NCI-H526 (cell line): ENCODE results near the gene TEX261.
A peak's percentile ranks its signal among the peaks of the same experiment; 100 is the strongest.

ENCODE experiments used
- DNase-seq, 2 experiments: peaks; one replicate each; lab custom pipeline; 2025; lab: John Stamatoyannopoulos, UW

Gene TEX261

DNA sequence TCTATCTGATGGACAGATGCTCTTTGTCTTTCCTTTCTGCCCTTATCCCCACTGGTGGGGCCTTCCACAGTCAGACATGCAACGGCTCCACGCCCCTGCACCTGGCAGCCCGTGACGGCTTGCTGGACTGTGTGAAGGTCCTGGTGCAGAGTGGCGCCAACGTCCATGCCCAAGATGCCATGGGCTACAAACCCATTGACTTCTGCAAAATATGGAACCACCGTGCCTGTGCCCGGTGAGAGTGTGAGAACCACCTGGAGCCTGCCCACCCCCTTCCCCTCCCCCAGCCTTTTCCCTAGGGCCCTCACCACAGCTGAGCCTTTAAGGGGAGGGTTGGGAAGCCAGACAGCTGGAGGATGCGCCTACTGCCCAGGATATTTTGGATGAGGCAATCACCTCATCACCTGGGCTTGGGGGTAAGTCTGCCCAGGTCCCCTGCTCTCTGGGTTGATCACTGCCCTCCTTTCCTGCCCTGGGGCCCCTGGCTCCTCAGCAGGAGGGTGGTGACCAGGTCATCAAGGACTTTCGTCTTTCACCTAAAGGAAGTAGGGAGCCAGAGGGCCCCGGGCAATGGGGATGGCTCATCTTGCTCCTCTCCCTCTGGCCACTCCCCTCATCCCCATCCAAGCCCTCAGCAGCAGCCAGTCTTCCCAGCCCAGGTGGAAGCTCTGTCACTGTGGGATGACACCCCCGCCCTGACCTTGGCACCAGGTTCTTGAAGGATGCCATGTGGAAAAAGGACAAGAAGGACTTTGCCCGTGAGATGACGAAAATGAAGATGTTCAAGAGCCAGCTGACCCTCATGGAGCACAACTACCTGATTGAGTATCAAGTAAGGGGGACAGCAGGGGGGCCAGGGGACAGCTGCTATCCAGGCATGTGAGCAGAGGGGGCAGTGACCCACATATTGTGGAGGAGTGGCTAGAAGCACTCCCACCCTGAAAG lies 12.5 kb downstream of the TEX261 start:
- DNase-seq: no peak

DNA sequence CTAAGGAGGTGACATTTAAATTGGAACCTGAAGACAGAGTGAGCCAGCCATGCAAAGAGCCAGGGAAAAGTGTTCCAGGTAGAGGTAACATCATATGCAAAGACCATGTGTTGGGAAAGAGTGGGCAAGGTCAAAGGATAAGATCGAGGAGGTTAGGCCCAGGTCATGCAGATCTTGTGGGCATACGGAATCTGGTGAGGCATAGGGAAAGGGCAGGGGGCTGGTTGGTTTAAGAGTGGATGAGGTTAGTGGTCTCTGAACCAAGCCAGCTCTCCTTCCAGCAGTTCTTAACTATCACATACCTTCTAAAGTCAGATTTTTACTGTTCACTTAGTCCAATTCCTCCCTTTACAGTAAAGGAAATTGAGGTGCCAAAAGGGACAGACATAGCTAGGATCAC lies 13.3 kb downstream of the TEX261 start:
- DNase-seq: no peak

DNA sequence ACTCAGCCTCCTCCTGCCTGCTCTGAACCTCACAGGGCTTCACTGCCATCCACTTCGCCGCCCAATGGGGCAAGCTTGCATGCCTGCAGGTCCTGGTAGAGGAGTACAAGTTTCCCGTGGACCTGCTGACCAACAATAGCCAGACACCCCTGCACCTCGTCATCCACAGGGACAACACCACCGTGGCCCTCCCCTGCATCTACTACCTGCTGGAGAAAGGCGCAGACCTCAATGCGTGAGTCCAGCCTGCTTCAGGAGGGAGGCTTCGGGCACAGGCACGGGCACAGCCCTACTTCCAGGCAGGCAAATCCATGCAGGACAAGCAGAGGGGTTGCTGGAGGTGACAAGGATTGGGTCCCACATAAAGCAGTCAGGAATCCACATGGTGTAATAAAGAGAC lies 15.0 kb downstream of the TEX261 start:
- DNase-seq: no peak

DNA sequence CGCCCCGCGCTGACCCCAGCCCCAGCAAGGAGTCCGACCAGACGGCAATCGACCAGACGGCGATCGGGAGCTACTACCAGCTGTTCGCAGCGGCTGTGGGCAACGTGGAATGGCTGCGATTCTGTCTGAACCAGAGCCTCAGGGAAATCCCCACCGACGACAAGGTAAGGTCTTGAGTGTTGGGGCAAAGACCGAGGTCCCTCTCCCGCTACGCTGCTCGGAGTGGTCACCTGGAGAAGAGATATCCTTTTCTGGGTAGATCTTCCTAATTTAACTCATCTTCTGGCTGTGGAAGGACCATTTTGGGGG lies 15.5 kb downstream of the TEX261 start:
- DNase-seq: no peak

DNA sequence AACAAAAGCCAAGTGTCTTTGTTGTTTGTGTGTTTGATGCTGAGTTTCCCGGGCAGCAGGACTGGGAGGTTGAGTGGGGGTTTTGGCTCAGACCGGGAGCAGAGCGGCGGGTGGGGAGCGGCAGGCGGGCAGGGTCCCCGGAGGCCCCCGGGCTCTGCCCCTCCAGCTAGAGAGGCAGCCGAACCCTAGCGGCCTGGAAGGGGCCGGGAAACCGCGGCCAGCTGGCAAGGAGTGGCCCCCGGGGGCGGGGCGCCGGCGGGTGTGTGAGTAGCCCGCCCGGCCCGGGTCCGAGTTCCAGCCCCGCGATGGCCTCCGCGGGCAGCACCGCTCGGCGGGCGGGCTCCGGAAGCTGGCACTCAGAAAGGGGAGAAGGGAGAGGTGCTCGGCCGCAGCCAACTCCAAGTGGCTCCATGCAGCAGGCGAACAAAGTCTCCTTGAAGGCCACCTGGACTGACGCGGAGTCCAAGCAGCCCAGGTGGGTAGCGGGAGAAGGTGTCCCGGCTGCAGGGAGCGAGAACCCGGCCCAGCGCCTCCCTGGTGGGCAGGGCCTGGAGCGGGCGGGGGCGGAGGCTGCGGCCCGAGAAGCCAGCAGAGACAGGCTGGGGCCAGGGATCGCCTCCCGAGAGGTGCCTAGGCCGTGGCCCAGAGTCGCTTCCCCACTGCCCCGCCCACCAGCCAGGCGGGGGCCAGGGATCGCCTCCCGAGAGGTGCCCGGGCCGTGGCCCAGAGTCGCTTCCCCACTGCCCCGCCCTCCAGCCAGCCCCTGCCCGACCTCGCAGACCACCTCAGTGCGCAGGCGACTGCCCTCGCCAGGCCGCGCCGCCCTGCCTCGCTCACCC lies 16.1 kb downstream of the TEX261 start, which contains the start of gene ANKRD53:
Gene ANKRD53 (plus strand): TSS at position 290 of the 839 bp plus-strand sequence. CDS start 16 bp downstream, at position 306.
- DNase-seq: peak in 1 of 2 experiments; percentile 66

DNA sequence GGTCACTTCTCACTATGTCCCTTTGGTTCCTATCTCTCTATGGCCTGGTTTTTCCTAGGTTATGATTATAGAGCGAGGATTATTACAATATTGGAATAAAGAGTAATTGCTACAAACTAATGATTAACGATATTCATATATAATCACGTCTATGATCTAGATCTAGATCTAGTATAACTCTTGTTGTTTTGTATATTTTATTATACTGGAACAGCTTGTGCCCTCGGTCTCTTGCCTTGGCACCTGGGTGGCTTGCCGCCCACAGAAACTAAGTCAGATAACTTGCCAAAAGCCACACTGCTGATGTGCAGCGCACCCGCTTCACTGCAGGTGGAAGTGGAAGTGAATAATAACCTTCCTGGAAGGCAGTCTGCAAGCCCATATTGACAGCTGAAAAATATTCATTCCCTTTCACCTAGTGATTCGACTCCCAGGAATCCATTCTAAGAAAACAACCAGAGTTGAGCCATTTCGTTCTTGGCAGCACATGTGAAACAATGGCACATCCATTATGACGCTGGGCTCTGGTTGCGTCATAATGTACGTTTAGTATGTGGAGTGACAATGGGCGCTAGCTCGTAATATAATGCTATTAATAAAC lies 17.0 kb downstream of the TEX261 start:
- DNase-seq: no peak

DNA sequence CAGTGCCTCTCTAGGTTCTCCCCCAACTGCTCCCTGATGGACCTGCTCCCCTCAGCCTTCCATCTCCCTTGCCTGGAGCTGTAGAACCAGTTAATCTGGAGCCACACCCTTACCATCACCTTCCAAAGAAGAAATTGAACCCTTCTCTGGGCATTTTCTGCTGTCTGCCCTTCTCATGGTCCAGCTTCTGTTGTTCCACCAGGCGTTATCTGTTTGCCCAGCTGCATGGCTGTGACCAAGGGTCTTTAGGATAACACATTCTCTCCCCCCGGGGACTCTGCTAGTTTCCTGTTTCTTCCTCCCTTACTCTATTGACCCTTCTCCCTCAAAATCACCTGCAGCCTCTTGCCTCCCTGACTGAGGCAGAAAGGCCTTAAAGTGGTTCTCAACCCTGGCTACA lies 19.4 kb downstream of the TEX261 start:
- no peak for DNase-seq

DNA sequence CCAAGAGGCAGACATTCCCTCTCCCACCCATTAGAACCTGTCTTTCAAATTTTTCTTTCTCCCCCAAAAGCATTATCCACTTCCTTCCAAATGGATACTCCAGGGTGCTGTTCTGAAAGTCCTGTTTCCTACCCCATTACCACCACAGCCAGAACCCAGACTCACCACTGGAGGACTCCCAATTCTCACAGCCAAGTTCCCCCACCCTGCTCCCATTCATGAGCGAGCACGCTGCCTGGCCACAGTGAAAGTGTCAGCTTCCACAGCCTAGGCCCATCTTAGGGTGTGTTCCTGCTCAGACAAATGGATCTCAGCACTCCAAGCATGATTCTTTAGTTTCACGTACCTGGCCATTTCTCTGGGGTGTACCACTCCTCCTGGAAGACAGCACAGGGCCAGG lies 20.1 kb downstream of the TEX261 start:
- no peak for DNase-seq

DNA sequence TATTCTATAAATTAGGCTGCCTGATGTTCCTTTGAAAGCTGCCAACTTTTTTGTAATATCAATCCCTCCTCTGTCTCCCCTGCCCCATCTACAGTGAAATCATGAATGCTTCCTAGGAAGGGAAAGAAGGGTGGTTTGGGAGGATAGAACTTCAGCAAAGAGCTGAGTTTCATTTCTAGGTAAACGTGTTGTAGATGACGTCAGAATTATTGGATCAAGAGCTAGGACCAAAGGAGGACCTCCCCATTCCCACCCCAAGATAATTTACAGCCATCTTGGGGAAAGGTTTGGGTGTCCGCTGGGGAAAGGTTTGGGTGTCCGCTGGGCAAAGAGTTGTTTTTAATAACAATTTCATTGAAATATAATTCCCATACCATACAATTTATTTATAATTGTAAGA lies 27.5 kb downstream of the TEX261 start:
- no peak for DNase-seq

DNA sequence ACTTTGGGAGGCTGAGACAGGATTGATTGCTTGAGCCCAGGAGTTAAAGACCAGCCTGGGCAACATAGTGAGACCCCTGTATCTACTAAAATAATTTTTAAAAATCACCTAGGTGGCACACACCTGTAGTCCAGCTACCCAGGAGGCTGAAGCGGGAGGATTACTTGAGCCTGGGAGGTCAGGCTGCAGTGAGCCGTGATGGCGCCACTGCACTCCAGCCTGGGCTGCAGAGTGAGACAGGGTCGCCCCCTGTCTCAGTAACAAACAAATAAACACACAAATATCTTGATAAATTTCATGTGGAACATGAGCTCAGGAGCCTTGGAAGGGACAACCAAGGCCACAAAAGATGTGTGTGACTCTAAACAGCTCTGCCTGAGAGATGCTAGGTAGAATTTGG lies 28.0 kb downstream of the TEX261 start:
- DNase-seq: no peak

DNA sequence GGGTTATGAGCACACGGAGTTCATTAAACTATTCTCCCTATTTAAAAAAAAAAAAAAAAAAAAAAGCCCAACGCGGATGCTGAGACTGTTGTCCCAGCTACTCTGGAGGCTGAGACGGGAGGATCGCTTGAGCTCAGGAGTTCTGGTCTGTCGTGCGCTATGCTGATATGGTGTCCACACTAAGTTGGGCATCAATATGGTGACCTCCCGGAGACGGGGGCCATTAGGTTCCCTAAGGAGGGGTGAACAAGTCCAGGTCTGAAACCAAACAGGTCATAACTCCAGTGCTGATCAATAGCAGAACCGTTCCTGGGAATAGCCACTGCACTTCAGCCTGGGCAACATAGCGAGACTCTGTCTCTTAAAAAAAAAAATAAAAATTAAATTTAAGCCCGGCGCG lies 29.2 kb downstream of the TEX261 start:
- DNase-seq: no peak

DNA sequence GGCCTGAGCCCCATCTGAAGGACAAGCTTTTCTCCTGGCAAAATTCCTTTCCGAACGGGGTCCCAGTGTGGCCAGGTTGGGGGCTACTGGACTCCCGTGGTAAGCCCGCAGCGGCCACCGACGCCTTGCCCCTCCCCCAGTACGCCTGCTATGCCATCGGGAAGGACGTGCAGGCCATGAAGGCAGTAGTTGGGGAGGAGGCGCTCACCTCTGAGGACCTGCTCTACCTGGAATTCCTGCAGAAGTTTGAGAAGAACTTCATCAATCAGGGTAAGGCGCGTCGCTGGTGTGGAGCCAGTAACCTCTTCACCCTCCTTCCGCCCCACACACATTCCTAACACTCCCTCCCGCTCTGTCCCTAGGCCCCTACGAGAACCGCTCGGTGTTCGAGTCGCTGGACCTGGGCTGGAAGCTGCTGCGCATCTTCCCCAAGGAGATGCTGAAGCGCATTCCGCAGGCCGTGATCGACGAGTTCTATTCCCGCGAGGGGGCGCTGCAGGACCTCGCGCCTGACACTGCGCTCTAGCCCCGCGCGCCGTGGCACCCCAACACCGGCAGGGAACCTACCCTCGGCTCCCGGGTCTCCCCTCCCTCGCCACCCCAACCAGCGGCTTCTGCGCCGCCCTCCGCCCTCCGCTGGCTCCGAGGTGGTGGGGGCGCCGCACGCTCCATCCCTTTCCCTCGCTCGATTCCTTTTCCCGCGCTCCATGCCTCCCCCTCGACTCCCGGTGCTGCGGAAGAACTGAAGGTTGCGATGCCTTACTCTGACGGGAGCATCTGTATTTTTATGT lies 29.9 kb downstream of the TEX261 start:
- no peak for DNase-seq

DNA sequence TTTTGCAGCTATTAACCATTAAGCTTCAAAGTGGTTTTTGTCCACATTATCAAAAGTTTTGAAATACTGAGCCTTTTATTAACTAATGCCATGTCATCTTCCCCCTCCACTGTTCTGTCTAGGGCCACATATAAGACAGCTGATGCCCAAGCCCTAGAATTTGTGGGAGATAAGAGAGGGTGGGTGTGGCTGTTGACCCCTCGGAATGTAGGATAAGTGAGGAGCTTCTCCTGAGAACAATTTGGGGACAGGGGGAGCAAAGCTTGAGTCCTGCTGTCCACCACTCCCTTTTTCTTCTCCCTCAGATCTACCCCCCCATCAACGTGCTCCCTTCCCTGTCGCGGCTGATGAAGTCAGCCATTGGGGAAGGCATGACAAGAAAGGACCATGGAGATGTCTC lies 30.5 kb downstream of the TEX261 start:
- DNase-seq: no peak

DNA sequence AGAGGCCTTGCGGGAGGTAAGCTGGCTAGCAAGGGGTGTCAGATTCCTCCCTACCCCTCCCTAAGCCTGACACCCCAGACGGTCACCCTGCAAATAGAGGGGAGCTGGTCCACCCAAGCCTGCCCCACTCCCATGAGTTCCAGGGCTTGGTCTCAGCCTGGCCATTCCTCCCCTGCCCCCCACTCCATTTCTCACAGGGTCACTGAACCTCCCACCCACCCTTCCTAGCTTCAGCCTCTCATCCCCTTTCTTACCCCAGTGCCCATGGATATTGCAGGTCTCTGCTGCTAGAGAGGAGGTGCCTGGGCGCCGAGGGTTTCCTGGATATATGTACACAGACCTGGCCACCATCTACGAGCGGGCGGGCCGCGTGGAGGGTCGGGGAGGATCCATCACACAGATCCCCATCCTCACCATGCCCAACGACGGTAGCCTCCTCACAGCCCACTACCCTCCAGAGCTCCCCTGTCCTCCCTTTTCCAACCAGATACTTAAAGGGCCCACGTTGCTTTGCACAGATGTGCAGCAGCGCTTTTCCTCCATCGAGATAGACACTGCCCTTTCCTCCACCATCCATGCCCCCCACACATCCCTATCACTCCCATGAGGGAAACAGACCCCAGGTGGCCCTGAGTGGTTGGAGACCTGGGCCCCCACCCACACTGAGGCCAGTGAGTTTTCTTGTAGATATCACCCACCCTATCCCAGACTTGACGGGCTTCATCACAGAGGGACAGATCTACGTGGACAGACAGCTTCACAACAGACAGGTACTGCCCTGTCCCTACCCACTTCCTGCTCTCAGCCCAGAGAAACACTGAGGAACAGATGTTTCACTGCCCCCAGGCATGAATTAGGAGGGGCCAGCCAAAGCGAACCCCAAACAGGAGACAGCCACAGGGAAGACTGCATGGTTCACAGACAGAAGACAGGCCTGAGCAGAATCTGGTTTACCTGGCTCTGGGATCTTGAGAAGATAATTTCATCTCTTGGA lies 31.5 kb downstream of the TEX261 start:
- no peak for DNase-seq

DNA sequence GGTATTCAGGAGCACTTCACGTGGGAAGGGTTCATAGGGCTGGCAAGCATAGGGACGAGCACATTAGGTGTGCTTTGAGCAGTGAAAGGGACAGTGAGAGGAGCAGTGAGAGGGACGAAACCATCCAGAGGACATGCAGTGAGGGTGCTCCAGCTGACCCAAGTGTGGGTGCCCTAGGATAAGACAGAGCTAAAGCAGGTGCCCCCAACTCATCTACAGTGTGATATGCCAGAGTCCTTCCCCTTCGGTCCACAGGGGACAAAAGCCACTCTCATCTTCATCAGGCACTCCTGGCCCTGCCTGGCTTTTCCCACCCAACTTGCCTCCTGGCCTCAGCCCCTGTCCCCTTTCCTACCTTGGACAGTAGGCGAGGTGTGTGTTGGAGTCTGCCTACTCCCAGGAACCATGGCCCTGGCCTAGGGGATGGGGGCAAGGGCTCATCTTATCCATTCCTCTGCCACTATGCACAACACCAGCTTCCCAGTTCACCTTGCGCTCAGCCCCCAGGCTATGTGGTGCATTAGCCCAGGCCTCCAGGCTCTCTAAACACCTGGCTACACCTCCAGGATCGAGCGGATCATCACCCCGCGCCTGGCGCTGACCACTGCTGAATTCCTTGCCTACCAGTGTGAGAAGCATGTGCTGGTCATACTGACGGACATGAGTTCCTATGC lies 32.3 kb downstream of the TEX261 start:
- DNase-seq: no peak

DNA sequence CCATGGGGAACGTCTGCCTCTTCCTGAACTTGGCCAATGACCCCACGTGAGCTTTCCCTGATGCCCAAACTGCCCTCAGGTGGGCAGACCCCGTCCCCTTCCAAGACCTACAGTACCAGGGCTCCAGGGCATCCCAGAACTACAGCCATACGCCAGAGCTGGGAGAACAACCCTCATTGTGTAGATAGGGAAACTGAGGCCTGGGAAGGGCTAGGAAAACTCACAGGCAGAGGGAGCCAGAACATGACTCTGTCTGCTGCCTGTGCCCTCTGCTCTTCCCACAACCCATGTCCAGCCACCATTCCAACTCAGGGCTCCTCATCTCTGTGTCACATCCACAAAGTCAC lies 33.1 kb downstream of the TEX261 start:
- no peak for DNase-seq

DNA sequence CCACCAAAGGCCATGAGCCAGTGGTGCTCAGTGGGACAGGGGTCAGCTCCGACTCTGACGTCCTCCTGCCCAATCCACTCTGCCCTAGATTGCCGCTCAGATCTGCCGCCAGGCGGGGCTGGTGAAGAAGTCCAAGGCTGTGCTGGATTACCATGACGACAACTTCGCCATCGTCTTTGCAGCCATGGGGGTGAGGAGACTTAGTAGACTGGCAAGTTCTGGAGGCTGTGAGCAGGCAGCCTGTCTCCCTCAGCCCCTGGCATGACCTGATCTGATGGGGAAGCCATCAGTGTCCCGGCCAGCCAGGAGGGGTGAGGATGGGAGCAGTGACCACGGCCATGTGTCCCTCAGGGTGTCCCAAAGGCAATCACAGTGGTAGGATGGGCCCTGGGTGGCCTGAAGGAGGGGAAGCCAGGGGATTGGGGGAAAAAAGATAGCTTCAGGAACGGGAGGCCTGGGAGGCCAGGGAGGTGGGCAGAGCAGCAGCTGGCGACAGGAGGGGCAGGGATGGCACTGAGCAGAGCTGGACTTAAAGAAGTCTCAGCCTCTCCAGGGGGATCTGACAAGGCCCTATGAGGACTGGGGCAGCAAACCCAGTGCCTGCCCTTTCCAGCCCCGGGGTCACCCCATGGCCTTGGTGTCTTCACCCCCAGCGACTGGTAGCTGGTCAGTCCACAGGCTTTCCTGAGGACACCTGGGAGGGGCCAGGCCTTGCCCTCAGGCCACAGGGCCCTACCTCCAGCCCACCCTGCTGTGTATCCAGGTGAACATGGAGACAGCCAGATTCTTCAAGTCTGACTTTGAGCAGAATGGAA lies 33.6 kb downstream of the TEX261 start:
- DNase-seq: no peak

DNA sequence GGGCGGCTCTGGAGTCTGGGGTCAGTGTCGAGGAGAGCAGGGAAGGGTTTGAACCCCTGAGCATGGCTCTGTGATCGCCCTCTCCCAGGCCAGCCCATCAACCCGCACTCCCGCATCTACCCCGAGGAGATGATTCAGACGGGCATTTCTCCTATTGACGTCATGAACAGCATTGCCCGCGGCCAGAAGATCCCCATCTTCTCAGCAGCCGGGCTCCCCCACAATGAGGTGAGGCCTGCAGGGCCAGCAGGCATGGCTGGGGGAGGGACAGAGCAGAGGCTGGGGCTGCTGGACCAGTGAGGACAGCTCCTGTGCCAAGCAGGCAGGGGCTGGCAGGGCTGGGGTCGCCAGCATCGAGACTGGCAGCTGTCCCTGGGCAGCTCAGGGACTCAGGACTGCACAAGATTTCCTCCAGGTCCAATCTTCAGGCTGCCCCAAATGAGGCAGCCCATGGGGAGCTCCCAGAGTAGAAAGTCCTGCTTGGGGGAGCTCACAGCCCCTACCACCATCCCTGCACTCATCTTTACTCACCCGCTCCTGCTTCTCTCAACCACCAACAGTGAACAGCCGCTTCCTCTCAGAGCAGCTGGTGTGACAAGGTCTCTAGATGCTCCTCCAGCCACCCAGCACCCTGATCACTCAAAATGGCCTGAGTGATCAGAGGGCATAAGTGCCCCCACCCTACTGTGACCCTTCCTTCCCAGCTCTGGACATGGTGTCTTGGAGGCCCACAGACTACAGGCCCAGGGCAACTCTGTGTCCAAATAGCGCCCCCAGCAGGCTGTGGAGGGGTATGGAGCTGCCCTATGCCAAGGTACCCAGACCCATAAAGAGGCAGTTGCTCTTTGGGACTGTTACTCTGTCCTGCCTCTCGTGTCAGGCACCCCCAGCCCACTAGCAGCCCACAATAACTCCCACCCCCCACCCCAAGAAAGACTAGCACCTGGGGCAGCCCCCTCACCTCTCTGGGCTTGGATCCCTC lies 34.5 kb downstream of the TEX261 start:
- peak in 1 of 2 experiments; percentile 9 for DNase-seq
